ENCODE results near the gene RPS15. TPM values are rescaled to one million over a fixed set of nuclear protein-coding genes. Genes with fewer than 3 reads are reported as not detected.
A peak's percentile ranks its signal among the peaks of the same experiment; 100 is the strongest.

Gene RPS15
- total and polyA plus RNA-seq, 2 of the 13 experiments (the other 11 are each of a cell fraction or from before 2014, with no cell fraction given) = 695 to 1,411 TPM

GRCh38 chr19:1449467-1450442 lies 11.6 kb downstream of the RPS15 start, which contains the start of gene APC2:
Gene APC2 (plus strand): TSS chr19:1450121. CDS start chr19:1453002, 2,881 bp downstream.
- WGBS (ENCODE audit: low lambda C conversion rate) = 8% methylated on average over 20 of the region's 74 CpGs
- intact Hi-C loops (cut with micrococcal nuclease; ENCODE audit: unreplicated experiment) (no loop called here), in situ Hi-C loops (cut with HindIII; ENCODE audit: extremely low pct_ligation_motif_present, low pct_unique_long_range_greater_than_20kb) (no loop called here)
- peaks cover 13% of the 10 kb centered on the region; the same call in 1 of the 2 replicates for H4K20me1 ChIP-seq (ENCODE audit: insufficient read depth, low read length)
- ATAC-seq (no peak), DNase-seq (ENCODE audit: low spot score) (no peak), FAIRE-seq (no peak)
- BruUV-seq (replicated peaks) = no TSS peak
- H3K9ac ChIP-seq (ENCODE audit: insufficient read depth, low read depth, low read length) = no peak within 1 kb of the TSS
- H3K4me2 ChIP-seq (ENCODE audit: low read depth, low read length) = no peak within 1 kb of the TSS
- peaks cover 30% of the 10 kb centered on the region for H3K4me1 ChIP-seq (ENCODE audit: insufficient read depth, low read length)
- peaks cover 16 to 73% of the 10 kb centered on the region in 2 experiments for H3K27me3 ChIP-seq (ENCODE audit: control insufficient read depth in 1 of 2, insufficient read depth in 2 of 2, low read length in 2 of 2)
- no peak within 1 kb of the TSS for H2AFZ ChIP-seq (ENCODE audit: low read length)
- H3K36me3 ChIP-seq (replicated peaks in 1 of 2; ENCODE audit: control insufficient read depth in 1 of 2, insufficient read depth in 2 of 2, low read length in 2 of 2) = no peaks in the 10 kb centered on the region
- H3K27ac ChIP-seq (ENCODE audit: extremely low read length, insufficient read depth, low read length) = no peak within 1 kb of the TSS
- TF ChIP-seq NR2F6 (IDR thresholded peaks at IDR 0.05) (no peak), NR2F6 (CRISPR knock-in tag; IDR thresholded peaks at IDR 0.05) (no peak), NFYB (CRISPR knock-in tag; IDR thresholded peaks at IDR 0.05) (peak; percentile 75), MYPOP (CRISPR knock-in tag; IDR thresholded peaks at IDR 0.05) (no peak), NFYC (CRISPR knock-in tag; IDR thresholded peaks at IDR 0.05) (peak; percentile 75), RFXAP (CRISPR knock-in tag; IDR thresholded peaks at IDR 0.05; ENCODE audit: borderline replicate concordance) (0 out of 2 replicates have a peak, but pooled peaks have one; percentile 38), E2F5 (CRISPR knock-in tag; conservative IDR thresholded peaks at IDR 0.05) (no peak), ZSCAN30 (CRISPR knock-in tag; IDR thresholded peaks at IDR 0.05) (no peak), RBM22 (optimal IDR thresholded peaks at IDR 0.05; ENCODE audit: low read length) (no peak), RFX5 (IDR thresholded peaks at IDR 0.05; ENCODE audit: low read depth, low read length) (no peak), ZFY (CRISPR knock-in tag; IDR thresholded peaks at IDR 0.05) (no peak), CEBPB (IDR thresholded peaks at IDR 0.05; ENCODE audit: borderline replicate concordance, low read depth, low read length) (no peak), EZH2 (conservative IDR thresholded peaks at IDR 0.05; ENCODE audit: low read depth, low read length) (peak; percentile 62; the same call in 1 of the 2 replicates), ZNF800 (CRISPR knock-in tag; IDR thresholded peaks at IDR 0.05) (no peak), IKZF4 (CRISPR knock-in tag; IDR thresholded peaks at IDR 0.05; ENCODE audit: borderline replicate concordance, low read depth, not compliant biosample characterization) (no peak), SIN3A (IDR thresholded peaks at IDR 0.05; ENCODE audit: borderline replicate concordance, low read depth, low read length) (no peak), RFX1 (IDR thresholded peaks at IDR 0.05) (peak; percentile 77), RFX3 (CRISPR knock-in tag; IDR thresholded peaks at IDR 0.05) (peak; percentile 56; the same call in 1 of the 2 replicates)
- POLR2A ChIA-PET = no interaction called here
- CTCF ChIA-PET (ENCODE audit: low intra/inter-chr PET ratio, low total read pairs) = no interaction called here
- no peaks in the 10 kb centered on the region for H3K79me2 ChIP-seq (ENCODE audit: insufficient read depth, low read length)
- H3K4me3 ChIP-seq (replicated peaks in 1 of 3; ENCODE audit: insufficient read depth in 1 of 3, low read depth in 2 of 3, low read length in 3 of 3) = no peak within 1 kb of the TSS
- no peaks in the 10 kb centered on the region for H3K9me3 ChIP-seq (ENCODE audit: low read length)
